ENCODE measurements around the gene POLR2F. TPM values are rescaled to one million over a fixed set of nuclear protein-coding genes. Genes with fewer than 3 reads are reported as not detected.

Gene POLR2F
- total RNA-seq, 1 donor from 2014 or later, result 66.0 TPM

DNA sequence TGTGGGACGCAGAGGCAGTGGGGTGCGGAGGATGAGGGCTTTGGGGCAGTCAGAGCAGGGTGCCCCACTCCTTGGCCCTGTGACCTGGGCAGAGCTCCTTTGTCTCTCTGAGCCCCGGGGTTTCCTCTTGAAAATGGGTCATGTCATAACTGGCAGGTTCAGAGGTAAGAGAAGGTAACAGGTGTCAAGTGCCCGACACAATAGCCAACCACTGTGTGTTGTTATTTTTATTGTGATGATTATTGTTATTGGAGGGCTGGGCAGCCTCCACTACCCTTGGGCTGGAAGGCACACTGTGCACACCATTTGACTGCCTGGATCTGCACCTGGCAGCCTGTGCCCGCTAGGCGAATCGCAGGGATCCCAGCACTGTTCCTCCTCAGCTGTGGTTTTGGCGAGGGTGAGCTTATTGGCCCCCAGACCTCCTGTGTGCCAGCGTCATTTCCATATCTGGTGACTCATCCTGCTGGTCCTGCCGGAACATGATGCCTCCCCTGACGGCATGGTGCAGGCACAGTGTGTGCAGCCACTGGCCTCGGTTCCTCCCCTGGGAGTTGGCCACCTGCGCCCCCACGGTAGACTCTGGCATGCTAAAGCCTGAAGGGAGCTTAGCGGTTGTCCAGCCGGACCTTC lies 46.3 kb downstream of the POLR2F start:
- no peak for DNase-seq (ENCODE audit: low read depth, low spot score)

GRCh38 chr22:38005943-38006342 lies 52.4 kb downstream of the POLR2F start:
- no peak for DNase-seq (ENCODE audit: low read depth, low spot score)

DNA sequence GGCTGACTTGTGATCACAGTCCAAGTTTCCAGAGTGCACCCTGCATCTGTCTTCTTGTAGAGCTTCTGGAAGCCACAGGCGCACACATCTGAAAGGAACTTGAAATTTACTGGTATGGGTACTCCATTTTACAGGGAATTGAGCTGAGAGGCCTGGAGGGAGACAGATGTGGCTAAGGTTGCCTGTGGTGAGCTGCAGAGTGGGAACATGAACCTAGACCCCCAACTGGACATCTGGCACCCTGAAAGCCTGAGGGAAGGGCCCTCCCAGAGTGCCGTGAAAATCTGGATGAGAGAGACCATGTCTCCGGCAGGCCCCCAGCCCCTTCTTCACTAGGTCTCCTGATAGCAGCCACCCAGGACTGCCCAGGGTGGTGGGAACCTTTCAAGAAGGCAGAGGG lies 53.4 kb downstream of the POLR2F start:
- no peak for DNase-seq (ENCODE audit: low read depth, low spot score)

DNA sequence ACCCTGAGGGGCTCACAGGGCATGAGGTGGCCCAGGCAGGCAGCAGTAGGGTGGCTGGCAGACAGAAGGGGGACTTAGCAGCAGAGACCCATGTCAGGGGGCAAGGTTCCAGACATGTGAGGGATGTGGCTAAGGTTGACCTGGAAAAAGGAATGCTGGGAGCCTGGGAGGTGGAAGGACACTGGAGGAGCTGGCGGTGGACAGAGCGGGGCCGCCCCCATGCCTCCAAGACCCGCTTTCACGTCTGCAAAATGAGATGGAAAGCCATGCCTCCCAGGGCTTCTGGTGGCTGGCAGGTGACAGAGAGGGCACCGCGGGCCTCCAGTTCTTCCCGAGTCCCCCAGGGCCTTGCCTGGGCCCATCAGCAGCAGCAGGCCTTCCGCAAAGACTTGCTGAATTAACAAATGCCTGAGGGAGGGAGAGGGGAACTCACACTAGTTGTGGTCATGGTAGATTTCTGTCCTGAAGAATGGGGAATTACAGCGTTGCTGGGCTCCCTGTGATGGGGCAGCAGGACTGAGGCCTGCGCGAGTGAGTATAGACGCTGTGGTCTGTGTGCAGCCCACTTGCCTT lies 53.9 kb downstream of the POLR2F start:
- DNase-seq (ENCODE audit: low read depth, low spot score), result no peak

DNA sequence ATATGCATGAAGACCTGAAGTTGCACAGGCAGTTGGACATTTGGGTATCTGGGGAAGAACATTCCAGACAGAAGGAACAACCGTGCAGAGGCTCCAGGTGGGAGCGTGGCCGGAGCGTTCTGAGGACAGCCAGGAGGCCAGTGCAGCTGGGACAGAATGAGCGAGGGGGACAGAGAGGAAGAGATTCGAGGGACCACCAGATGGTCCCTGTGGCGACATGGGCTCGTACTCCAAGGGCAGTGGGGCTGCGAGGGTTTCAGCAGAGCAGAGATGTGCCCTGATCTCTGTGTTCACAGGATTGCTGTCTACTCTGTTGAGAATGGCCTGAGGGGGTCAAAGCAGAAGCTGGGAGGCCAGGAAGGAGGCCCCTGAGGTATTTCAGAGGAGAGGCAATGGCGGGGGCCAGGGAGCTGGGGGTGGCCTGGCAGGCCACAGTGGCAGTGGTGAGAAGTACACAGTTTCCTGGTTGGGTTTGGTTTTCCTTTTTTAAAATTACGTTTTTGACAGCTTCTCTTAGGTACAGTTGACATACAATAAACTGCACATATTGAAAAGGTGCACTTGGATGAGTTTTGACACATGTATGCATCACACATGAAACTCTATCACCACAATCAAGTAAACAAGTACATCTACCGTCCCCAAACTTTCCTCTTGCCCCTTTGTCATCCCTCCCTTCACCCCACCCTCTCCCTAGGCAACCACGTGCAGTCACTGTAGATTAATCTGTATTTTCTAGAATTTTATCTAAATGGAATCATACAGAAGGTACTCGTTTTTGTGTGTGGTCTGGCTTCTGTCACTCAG lies 55.7 kb downstream of the POLR2F start:
- no peak for DNase-seq (ENCODE audit: low read depth, low spot score)

- no peak for DNase-seq (ENCODE audit: low read depth, low spot score)
Measured at GRCh38 chr22:38012604-38013072, 59.1 kb downstream of the POLR2F start.

DNA sequence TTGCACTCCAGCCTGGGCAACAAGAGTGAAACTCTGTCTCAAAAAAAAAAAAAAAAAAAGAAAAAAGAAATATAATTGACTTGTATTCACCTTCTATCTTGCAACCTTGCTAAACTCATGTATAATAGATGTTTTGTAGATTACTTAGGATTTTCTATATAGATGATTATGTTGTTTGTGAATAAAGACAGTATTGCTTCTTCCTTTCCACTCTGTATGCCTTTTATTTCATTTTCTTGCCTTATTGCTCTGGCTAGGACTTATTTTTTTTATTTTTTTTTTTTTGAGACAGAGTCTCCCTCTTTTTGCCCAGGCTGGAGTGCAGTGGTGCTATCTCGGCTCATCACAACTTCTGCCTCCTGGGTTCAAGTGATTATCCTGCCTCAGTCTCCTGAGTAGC lies 60.6 kb downstream of the POLR2F start:
- DNase-seq (ENCODE audit: low read depth, low spot score), result no peak

GRCh38 chr22:38016182-38017151 lies 63.0 kb downstream of the POLR2F start:
- no peak for DNase-seq (ENCODE audit: low read depth, low spot score)

DNA sequence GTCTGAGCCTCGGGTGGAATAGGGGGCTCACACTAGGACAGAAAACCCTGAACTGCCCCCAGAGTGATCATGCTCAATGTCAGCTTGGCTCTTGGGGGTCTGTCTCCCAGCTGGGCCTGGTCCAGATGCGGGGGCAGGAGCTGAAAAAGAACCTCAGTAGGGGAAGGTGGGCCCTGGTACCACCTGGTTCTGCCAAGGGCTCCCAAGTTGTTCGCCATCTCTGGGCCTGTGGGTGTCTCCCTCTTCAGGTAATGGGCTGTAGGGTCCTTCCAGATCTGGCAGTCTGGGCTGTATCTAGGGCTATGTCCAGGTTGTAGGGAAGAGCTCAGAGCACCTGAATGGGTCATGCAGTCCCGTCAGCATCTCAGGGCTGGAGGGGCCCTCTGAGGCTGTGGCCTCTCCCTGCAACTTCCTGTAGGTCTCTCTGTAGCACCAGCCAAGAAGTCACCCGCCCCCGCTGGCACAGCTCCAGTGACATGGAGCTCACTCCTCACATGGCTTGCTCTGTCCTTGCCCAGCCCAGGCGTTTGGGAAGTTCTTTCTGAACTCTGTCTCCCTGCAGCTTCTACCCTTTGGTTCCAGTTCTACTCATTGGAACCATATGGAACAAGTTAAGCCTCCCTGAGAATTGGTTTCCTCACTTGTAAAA lies 63.9 kb downstream of the POLR2F start:
- DNase-seq (ENCODE audit: low read depth, low spot score), result no peak

DNA sequence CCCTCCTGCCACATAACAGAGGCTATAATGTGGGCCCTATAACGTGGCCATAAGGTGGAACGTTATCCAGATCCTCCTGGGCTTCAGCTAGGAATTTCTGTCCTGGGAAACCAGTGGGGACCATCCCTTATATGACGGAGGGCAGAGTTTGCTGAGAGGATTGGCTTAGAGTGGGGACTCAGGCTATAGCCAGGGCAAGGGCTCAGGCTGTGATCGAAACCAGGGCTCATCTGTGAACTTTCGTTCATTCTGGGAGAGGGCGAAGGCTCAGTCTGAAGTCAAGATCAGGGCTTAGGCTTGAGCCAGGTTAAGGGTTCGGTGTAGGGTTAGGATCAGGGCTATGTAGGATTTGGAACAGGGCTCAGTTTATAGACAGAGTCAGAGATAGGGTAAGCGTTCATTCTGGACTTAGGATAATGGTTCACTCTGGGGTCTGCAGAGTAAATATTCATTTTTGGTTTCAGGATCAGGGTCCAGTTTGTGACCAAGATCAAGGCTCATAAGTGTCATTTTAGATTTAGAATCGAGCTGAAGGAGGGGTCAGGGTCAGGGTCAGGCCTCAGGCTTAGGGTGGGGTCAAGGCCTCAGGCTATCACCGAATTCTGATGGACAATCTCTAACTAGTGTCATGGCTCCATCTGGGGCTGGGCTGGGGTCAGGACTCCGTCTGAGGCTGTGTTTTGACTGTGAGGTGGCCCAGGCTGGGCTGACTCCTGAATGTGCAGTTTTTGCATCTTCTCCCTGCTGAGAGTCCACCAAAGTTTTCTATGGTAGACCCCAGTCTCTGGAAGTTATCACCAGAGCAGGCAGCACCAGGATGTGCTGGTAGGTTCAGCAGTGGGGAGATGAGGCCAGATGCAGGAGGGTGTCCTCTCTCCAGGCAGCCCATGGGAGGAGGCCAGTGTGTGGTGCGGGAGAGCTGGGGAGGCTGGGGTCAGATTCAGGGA lies 64.7 kb downstream of the POLR2F start:
- DNase-seq (ENCODE audit: low read depth, low spot score), result no peak

Other genes starting within 250 kb of the POLR2F start
- gene GCAT, start 145.8 kb upstream of the POLR2F start, total RNA-seq, result 33.8 and 48.3 TPM in 2 replicates
- gene GALR3, start 130.3 kb upstream of the POLR2F start, total RNA-seq, result not detected in 2 replicates
- 25.7 and 27.1 TPM in 2 replicates for gene ANKRD54, start 109.4 kb upstream of the POLR2F start, total RNA-seq
- gene EIF3L, start 104.3 kb upstream of the POLR2F start, total RNA-seq, result 388 and 436 TPM in 2 replicates
- 24.5 and 30.9 TPM in 2 replicates for gene MICALL1, start 47.4 kb upstream of the POLR2F start, total RNA-seq
- 0.26 TPM in 1 of 2 replicates, not detected in the other for gene C22orf23, start 98 bp upstream of the POLR2F start, total RNA-seq
- not detected in 2 replicates for gene SOX10, start 30.9 kb downstream of the POLR2F start, total RNA-seq
- gene PICK1, start 103.7 kb downstream of the POLR2F start, total RNA-seq, result 8.7 and 12.9 TPM in 2 replicates
- 0.20 and 0.21 TPM in 2 replicates for gene SLC16A8, start 130.5 kb downstream of the POLR2F start, total RNA-seq
- under 0.01 and 0.71 TPM in 2 replicates for gene BAIAP2L2, start 157.0 kb downstream of the POLR2F start, total RNA-seq
- gene PLA2G6, start 228.1 kb downstream of the POLR2F start, total RNA-seq, result 2.0 and 3.9 TPM in 2 replicates
- 66.0 and 72.1 TPM in 2 replicates for gene MAFF, start 248.3 kb downstream of the POLR2F start, total RNA-seq